BJ (cell line): ENCODE data around the gene GNPAT. TPM values are rescaled to one million over a fixed set of nuclear protein-coding genes. Genes with fewer than 3 reads are reported as not detected.

Source experiments
- CTCF ChIA-PET: fragments of 350-600 bp; formaldehyde crosslinking; extraction: SDS; loops from one replicate; lab custom pipeline; 2021; ENCODE audit warnings: antibody characterized with exemption, inconsistent platforms; lab: Yijun Ruan, JAX
- POLR2A ChIA-PET: fragments of 300-600 bp; sonication (Branson Sonifier 250); formaldehyde crosslinking; extraction: SDS; loops from one replicate; lab custom pipeline; 2021; ENCODE audit warnings: antibody characterized with exemption; lab: Charles Lee
- DNase-seq: peaks from one replicate; pipeline ENCODE4 v3.0.0-alpha.2; 2011; ENCODE audit warnings: low read depth
- H3K27me3 ChIP-seq: 2 replicates; pipeline ENCODE4 v1.6.0; 2011; ENCODE audit warnings: low read length; ENCODE audit not compliant: control insufficient read depth, insufficient read depth
- H3K36me3 ChIP-seq: 2 replicates; pipeline ENCODE4 v1.5.1; 2011; ENCODE audit warnings: low read length; ENCODE audit not compliant: control insufficient read depth, insufficient read depth
- H3K4me3 ChIP-seq: 2 replicates; pipeline ENCODE4 v1.5.1; 2011; ENCODE audit warnings: low read depth, mild to moderate bottlenecking, control low read depth, low read length
- CTCF ChIP-seq: IDR thresholded peaks from 2 replicates; pipeline ENCODE4 v1.5.1; 2011; ENCODE audit warnings: low read depth, mild to moderate bottlenecking, control low read depth, inconsistent platforms, low read length, moderate library complexity; ENCODE audit not compliant: insufficient read depth
- polyA plus RNA-seq: library from polyadenylated mRNA; depleted of rRNA; stranded (reverse); fragments of >200 nt; gene quantifications from 2 replicates; pipeline ENCODE4 v1.2.3, GENCODE V29; 2011

Gene GNPAT
- polyA plus RNA-seq, 1 experiment: 22.8 TPM

GRCh38 chr1:231201375-231201978 is 39.5 kb upstream of the GNPAT start:
- no peak for DNase-seq
- POLR2A ChIA-PET: no interaction called here
- Histone ChIP-seq H3K4me3 (no peak overlapping the region), H3K36me3 (no peaks in the 10 kb centered on the region), H3K27me3 (peaks cover 5% of the 10 kb centered on the region)
- no peak for TF ChIP-seq CTCF
- CTCF ChIA-PET: no interaction called here

DNA sequence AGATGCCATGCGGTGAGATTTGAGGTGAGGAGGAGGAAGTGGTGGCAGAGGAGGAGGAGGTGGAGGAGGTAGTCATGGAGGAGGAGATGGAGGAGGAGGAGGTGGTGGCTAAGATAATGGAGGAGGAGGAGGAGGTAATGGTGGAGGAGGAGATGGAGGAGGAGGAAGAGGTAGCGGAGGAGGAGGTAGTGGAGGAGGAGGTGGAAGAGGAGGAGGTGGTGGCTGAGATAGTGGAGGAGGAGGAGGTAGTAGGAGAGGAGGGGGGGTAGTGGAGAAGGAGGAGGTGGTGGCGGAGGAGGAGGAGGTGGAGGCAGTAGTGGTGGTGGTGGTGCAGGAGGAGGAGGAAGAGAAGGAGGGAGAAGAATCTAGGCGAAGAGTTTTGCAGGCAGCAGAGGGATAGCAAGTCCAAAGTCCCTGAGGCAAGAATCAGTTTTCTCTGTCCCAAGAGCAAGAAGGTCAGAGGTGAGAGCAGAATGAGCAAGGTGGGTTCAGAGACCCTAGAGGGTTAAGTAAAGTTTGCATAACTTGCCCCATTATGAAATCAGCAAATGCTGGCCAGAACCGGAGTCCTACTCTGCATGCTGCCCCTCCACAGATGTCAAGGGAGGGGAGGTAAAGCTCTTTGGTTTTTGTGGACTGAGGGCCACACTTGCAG is 38.9 kb upstream of the GNPAT start:
- ChIA-PET CTCF (no interaction called here), POLR2A (no interaction called here)
- DNase-seq: no peak
- H3K4me3 ChIP-seq: no peak overlapping the region
- peaks cover 5% of the 10 kb centered on the region for H3K27me3 ChIP-seq
- no peaks in the 10 kb centered on the region for H3K36me3 ChIP-seq
- no peak for TF ChIP-seq CTCF

DNA sequence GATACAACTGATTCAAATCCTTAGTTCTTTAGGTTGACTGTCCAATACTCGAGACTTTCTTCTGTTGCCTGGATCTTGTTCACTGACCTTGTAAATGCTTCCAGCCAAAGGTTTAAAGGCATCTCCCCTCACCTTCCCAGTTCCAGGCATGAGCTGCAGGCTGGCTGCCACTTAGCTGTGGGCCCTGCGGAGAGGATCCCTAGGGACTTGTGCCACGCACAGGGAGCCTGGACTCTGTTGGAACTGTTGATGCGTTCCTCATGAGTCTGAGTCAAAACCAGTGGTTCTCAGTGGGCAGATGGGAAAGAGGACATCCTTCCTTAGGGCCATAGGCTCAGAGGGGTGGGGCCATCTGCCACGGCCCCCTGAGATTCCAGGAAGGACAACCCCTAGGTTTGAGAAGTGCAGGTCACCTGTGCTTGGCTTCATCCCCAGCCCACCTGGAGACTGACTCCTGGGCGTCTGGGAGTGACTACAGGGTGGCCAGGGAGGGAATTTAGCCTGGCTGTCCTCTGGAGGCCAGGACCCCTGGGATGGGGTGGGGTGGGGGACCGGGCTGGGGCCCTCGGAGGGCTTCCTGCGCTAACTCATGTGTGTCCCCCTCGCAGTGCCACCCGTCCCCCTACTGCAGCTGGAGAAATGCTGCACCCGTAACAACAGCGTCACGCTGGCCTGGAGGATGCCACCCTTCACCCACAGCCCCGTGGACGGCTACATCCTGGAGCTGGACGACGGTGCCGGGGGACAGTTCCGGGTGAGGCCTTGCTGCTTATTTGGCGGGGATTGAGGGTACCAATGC is 37.6 kb upstream of the GNPAT start:
- DNase-seq: no peak

GRCh38 chr1:231206856-231207255 is 34.2 kb upstream of the GNPAT start:
- CTCF ChIA-PET: interaction anchor here (0.5 to 2.3 kb wide), 13 partner anchors 9 to 415 kb away, joined by 3 to 18 read pairs (median 3); partner anchors contain the start of gene FAM89A
- TF ChIP-seq CTCF: 0 out of 2 replicates have a peak, but pooled peaks have one; percentile 22
- Histone ChIP-seq H3K4me3 (no peak overlapping the region), H3K27me3 (peaks cover 7% of the 10 kb centered on the region), H3K36me3 (no peaks in the 10 kb centered on the region)
- DNase-seq: no peak
- POLR2A ChIA-PET: no interaction called here

More for the DNA sequence above, 37.6 kb upstream of the GNPAT start:
- Histone ChIP-seq H3K27me3 (peaks cover 5% of the 10 kb centered on the region), H3K36me3 (no peaks in the 10 kb centered on the region), H3K4me3 (no peak overlapping the region)
- CTCF ChIA-PET: no interaction called here
- POLR2A ChIA-PET: no interaction called here
- no peak for TF ChIP-seq CTCF

DNA sequence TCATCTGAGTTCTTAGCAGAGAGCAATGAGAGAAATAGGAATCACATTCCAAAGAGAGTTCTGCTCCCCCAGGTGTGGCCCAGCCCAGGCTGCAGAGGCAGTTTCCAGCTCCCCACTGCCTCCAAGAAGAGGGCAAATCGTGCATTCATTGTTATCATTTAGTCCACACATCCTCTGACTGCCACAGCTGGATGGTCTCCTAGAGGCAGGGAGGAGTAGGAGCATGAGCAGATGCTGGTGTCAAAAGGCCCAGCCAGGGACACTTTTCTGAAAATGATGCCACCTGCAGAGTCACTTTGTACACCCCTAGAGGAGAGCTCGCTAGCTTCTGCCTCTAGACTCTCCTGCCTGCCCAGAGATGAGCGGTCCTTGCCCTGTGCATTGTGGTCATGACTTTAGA is 33.6 kb upstream of the GNPAT start:
- CTCF ChIA-PET: interaction anchor here (0.5 to 2.3 kb wide), 11 partner anchors 10 to 410 kb away, joined by 3 to 18 read pairs (median 4); partner anchors contain the start of gene FAM89A
- POLR2A ChIA-PET: no interaction called here

More for the DNA sequence above, 33.6 kb upstream of the GNPAT start:
- peaks cover 7% of the 10 kb centered on the region for H3K27me3 ChIP-seq
- H3K36me3 ChIP-seq: no peaks in the 10 kb centered on the region
- DNase-seq: no peak
- no peak for TF ChIP-seq CTCF
- H3K4me3 ChIP-seq: no peak overlapping the region
